Activated CD4-positive, alpha-beta memory T cell treated with anti-CD3 and anti-CD28 coated beads for 36 hours (primary cell): ENCODE measurements around the gene PNMA8C. TPM values are rescaled to one million over a fixed set of nuclear protein-coding genes. Genes with fewer than 3 reads are reported as not detected.
"Not testable (repeated sequence)": the region's sequence is repeated elsewhere in the genome, so short reads cannot be mapped to it uniquely, and the experiment has no call there.

Experiments
- CTCF ChIA-PET: fragments of 350-600 bp; sonication (Branson Sonifier 250); formaldehyde crosslinking; loops from one replicate; lab custom pipeline; 2021; ENCODE audit warnings: antibody characterized with exemption, inconsistent platforms; lab: Charles Lee
- POLR2A ChIA-PET: fragments of 350-600 bp; sonication (Branson Sonifier 250); formaldehyde crosslinking; loops from one replicate; lab custom pipeline; 2021; ENCODE audit warnings: antibody characterized with exemption; lab: Charles Lee
- DNase-seq: peaks from one replicate; pipeline ENCODE4 v3.0.0-alpha.2; 2020
- H3K27ac Mint-ChIP-seq: one replicate; pipeline ENCODE4 v1.8.0; 2021; ENCODE audit warnings: mixed read lengths
- H3K27me3 Mint-ChIP-seq: one replicate; pipeline ENCODE4 v1.8.0; 2021; ENCODE audit warnings: mixed read lengths
- H3K36me3 Mint-ChIP-seq: one replicate; pipeline ENCODE4 v1.8.0; 2021; ENCODE audit warnings: mixed read lengths
- H3K4me1 Mint-ChIP-seq: one replicate; pipeline ENCODE4 v1.8.0; 2021; ENCODE audit warnings: low read depth, mixed read lengths
- H3K4me3 Mint-ChIP-seq: one replicate; pipeline ENCODE4 v1.8.0; 2021; ENCODE audit warnings: mild to moderate bottlenecking, mixed read lengths
- H3K9me3 Mint-ChIP-seq: one replicate; pipeline ENCODE4 v1.8.0; 2021; ENCODE audit warnings: mixed read lengths
- intact Hi-C: fragments of 100-400 bp; cut with micrococcal nuclease; formaldehyde crosslinking; loops from one replicate; pipeline ENCODE4 v1.15.1; 2023
- total RNA-seq, 2 experiments: library from RNA; stranded (reverse); gene quantifications; one replicate each; pipeline ENCODE4 v1.2.3, GENCODE V29; 2021

The PNMA8C gene
- total RNA-seq, 2 experiments from 2014 or later: not detected

DNA sequence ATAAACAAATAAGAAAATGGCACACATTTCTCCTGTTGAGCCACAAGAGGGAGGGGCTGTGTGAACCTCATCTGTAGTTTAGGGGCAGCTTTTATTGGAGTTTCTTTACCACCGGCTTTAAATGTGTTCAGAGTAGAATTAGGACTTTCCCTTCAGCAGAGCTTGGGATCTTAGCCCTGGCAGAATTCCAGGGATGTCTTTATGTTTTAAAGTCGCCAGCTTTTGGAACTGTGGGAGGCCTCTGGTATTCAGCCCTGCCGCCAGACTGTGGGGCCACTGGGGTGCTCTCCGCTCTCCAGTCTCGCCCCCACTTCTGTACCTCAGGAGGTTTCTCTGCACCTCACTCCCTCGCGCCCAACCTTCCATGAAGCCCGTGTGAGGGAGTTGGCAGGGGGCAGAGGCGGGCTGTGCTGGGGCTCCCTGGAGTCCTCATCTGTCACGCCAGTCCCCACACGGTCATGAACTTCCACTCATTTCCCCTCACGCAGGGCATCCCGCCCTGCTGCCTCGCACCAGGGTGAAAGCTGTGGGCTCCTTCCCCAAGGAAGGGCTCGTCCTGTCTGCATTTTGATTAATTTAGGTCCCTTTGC lies 46.9 kb downstream of the PNMA8C start:
- Mint-ChIP-seq H3K9me3 (no peaks in the 10 kb centered on the region), H3K4me3 (no peak overlapping the region), H3K27ac (no peak overlapping the region), H3K36me3 (peaks cover 49% of the 10 kb centered on the region), H3K4me1 (no peaks in the 10 kb centered on the region), H3K27me3 (no peaks in the 10 kb centered on the region)
- POLR2A ChIA-PET: no interaction called here
- intact Hi-C loops: no loop called here
- CTCF ChIA-PET: interaction anchor here (1.0 kb wide), 1 partner anchor 14 kb away, joined by 3 read pairs; no protein-coding TSS in a partner anchor
- DNase-seq: no peak

DNA sequence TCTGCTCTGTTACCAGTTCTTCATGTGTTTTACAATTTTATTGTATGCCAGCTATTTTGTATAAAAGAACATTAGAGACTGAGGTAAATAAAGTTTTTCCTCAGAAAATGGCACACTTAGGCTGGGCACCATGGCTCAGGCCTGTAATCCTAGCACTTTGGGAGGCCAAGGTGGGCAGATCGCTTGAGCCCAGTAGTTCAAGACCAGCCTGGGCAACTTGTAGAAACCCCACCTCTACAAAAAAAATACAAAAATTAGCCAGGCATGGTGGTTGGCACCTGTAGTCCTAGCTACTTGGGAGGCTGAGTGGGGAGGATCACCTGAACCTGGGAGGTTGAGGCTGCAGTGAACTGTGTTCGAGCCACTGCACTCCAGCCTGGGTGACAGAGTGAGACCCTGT lies 47.4 kb downstream of the PNMA8C start:
- Mint-ChIP-seq H3K27ac (no peak overlapping the region), H3K4me3 (no peak overlapping the region)
- CTCF ChIA-PET: no interaction called here

DNA sequence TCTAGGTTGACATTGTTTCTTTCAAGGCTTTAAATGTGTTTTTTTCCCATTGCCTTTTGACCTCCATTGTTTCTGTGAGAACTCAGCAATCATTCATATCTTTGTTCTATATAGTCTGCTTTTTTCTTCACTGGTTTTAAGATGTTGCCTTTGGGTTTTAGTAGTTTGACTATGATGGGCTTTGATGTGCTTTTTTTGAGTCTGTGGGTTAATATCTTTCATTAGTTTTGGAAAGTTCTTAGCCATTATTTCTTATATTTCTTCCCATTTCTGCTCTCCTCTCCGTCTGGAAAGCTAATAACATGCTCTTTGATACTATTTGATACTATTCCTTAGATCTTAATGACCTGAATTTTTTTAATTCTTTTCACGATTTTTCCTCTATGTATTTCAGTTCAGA lies 48.0 kb downstream of the PNMA8C start:
- H3K36me3 Mint-ChIP-seq: peaks cover 57% of the 10 kb centered on the region
- POLR2A ChIA-PET: no interaction called here
- intact Hi-C loops: no loop called here
- H3K9me3 Mint-ChIP-seq: no peaks in the 10 kb centered on the region
- no peak overlapping the region for H3K27ac Mint-ChIP-seq
- CTCF ChIA-PET: interaction anchor here (0.7 kb wide), 1 partner anchor 28 kb away, joined by 3 read pairs; no protein-coding TSS in a partner anchor
- no peak overlapping the region for H3K4me3 Mint-ChIP-seq
- DNase-seq: no peak
- no peaks in the 10 kb centered on the region for H3K4me1 Mint-ChIP-seq
- H3K27me3 Mint-ChIP-seq: no peaks in the 10 kb centered on the region

More for the DNA sequence above, 47.4 kb downstream of the PNMA8C start:
- POLR2A ChIA-PET: no interaction called here
- intact Hi-C loops: no loop called here
- no peaks in the 10 kb centered on the region for H3K4me1 Mint-ChIP-seq
- H3K9me3 Mint-ChIP-seq: no peaks in the 10 kb centered on the region
- DNase-seq: no peak
- H3K36me3 Mint-ChIP-seq: peaks cover 55% of the 10 kb centered on the region
- no peaks in the 10 kb centered on the region for H3K27me3 Mint-ChIP-seq

DNA sequence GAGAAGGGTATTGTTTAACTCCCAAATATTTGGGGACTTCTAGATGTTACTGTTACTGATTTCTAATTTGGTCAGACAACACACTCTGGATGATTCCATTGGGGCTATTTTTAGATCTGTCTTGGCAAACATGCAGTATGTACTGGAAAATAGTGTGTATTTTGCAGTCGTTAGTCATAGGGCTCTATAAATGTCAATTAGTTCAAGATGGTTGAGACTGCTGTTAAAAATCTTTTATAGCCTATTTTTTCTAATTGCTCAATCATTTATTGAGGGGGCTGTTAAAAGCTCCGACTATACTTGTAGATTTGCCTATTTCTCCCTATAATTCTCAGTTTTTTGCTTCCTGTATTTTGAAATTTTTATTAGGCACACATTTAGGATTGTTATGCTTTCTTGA lies 50.5 kb downstream of the PNMA8C start:
- no peaks in the 10 kb centered on the region for H3K4me1 Mint-ChIP-seq
- DNase-seq: no peak
- peaks cover 48% of the 10 kb centered on the region for H3K36me3 Mint-ChIP-seq
- no peak overlapping the region for H3K27ac Mint-ChIP-seq
- no peak overlapping the region for H3K4me3 Mint-ChIP-seq
- H3K9me3 Mint-ChIP-seq: no peaks in the 10 kb centered on the region
- CTCF ChIA-PET: interaction anchor here (1.2 to 1.3 kb wide), 2 partner anchors 17 to 18 kb away, joined by 3 to 5 read pairs; no protein-coding TSS in a partner anchor
- intact Hi-C loops: no loop called here
- POLR2A ChIA-PET: no interaction called here
- H3K27me3 Mint-ChIP-seq: no peaks in the 10 kb centered on the region

DNA sequence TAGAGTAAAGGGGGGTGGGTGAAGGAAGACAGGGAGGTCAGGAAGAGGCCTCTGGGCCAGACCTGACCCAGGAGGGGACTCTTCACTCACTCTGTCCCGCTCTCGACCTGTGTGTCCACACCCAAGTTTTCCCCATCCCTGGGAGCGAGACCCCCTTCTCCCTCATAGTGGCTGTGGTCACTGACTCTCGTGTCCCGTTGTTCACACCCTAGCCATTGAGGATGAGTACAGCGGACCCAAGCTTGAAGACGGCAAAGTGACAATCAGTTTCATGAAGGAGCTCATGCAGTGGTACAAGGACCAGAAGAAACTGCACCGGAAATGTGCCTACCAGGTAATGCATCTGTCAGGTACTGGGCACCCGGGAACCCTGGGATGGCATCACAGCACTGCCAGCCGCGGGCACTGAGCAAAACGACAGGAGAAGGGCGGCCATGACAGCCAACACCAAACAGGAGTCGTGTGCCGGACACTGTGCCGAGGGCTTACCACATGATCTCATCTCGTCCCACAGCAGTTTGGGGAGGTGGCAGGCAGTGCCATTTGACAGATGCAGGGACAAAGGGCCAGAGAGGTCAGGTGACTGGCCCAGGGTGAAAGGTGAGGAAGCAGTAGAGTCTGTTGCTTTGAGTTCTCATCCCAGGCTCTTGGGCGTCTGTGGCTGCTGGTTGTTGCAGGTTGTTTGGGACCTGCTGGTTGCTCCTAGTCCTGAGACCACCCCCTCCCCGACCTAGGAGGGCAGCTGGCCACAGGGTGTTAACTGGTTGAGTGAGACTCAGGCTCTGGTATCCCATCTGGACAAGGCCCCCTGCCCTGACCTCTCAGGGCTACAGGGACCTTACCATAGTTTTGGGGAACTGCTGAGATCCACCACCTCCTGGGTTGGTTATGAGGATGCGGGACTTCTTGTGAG lies 52.2 kb downstream of the PNMA8C start:
- ChIA-PET CTCF (interaction anchor here (1.0 to 1.3 kb wide), 2 partner anchors 19 to 94 kb away, joined by 3 to 5 read pairs; no protein-coding TSS in a partner anchor), POLR2A (no interaction called here)
- H3K4me1 Mint-ChIP-seq: peaks cover 5% of the 10 kb centered on the region

DNA sequence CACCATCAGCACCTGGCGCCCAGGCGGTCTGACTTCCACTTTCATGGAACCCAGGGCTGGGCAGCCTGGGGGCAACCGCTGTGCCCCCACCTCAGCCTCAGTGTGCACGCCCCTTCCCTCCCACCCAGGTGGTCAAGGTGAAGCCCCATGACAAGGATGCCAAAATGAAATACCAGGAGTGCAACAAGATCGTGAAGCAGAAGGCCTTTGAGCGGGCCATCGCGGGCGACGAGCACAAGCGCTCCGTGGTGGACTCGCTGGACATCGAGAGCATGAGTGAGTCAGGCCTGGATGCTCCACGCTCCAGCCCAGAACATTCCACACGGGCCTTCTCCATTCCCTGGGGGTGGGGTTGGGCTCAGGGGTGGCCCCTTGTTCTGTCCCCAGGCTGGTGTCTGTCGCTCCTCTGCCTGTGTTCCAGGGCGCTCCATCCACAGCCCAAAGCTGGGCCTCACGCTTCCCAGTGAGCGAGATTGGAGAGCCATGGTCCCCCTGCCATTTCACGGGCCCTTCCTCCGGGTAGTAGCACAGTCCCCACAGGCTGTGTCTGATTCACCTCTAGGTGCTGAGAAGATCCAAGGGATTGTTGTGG lies 53.2 kb downstream of the PNMA8C start:
- H3K27ac Mint-ChIP-seq, H3K9me3 Mint-ChIP-seq, H3K27me3 Mint-ChIP-seq, DNase-seq, CTCF ChIA-PET, H3K4me3 Mint-ChIP-seq, intact Hi-C loops, POLR2A ChIA-PET: not testable (repeated sequence)
- H3K36me3 Mint-ChIP-seq: peaks cover 33% of the 10 kb centered on the region
- H3K4me1 Mint-ChIP-seq: peaks cover 11% of the 10 kb centered on the region

More for the DNA sequence above, 52.2 kb downstream of the PNMA8C start:
- no peaks in the 10 kb centered on the region for H3K27me3 Mint-ChIP-seq
- intact Hi-C loops: no loop called here
- H3K9me3 Mint-ChIP-seq: no peaks in the 10 kb centered on the region
- H3K4me3 Mint-ChIP-seq: no peak overlapping the region
- peaks cover 39% of the 10 kb centered on the region for H3K36me3 Mint-ChIP-seq
- DNase-seq: no peak
- H3K27ac Mint-ChIP-seq: no peak overlapping the region

Other genes starting within 250 kb of the PNMA8C start
- gene IGFL1, start 199.2 kb downstream of the PNMA8C start, total RNA-seq: not detected
- gene HIF3A, start 131.9 kb downstream of the PNMA8C start, total RNA-seq: not detected
- 10 to 100 TPM; 76.9 to 82.5 TPM for gene PPP5C, start 81.8 kb downstream of the PNMA8C start, total RNA-seq
- not detected for gene CCDC8, start 15.4 kb downstream of the PNMA8C start, total RNA-seq
- under 1 TPM; 0.17 to 0.44 TPM for gene PNMA8A, start 42.6 kb upstream of the PNMA8C start, total RNA-seq
- gene PNMA8B, start 66.9 kb upstream of the PNMA8C start, total RNA-seq: under 1 TPM; 0.05 to 0.07 TPM
- 100 to 1,000 TPM; 410 to 425 TPM for gene CALM3, start 172.4 kb upstream of the PNMA8C start, total RNA-seq
- gene PTGIR, start 196.2 kb upstream of the PNMA8C start, total RNA-seq: 10 to 100 TPM; 22.6 to 24.6 TPM
- gene GNG8, start 207.3 kb upstream of the PNMA8C start, total RNA-seq: 1 to 10 TPM; 9.5 TPM
- gene DACT3, start 232.2 kb upstream of the PNMA8C start, total RNA-seq: 1 to 10 TPM; 2.8 to 3.0 TPM